ENCODE results near the gene QARS1. TPM values are rescaled to one million over a fixed set of nuclear protein-coding genes. Genes with fewer than 3 reads are reported as not detected.

Gene QARS1
- total RNA-seq, 1 experiment from 2014 or later, result 346 TPM

- Histone ChIP-seq H3K4me2 (ENCODE audit: low read length) (no peak overlapping the region), H3K27ac (ENCODE audit: low read depth, low read length) (no peak overlapping the region), H3K9ac (ENCODE audit: low read length) (no peak overlapping the region), H3K4me3 (replicated peaks in 1 of 2; ENCODE audit: low read depth in 1 of 2, low read length in 2 of 2) (no peak overlapping the region), H4K20me1 (ENCODE audit: insufficient read depth) (peaks cover 6% of the 10 kb centered on the region; the same call in 1 of the 2 replicates), H2AFZ (ENCODE audit: low read depth, low read length, poor library complexity, severe bottlenecking) (no peak overlapping the region), H3K4me1 (ENCODE audit: control insufficient read depth in 1 of 2, insufficient read depth in 2 of 2, low read length in 2 of 2) (no peaks in the 10 kb centered on the region), H3K79me2 (ENCODE audit: insufficient read depth, low read length) (peaks cover 93% of the 10 kb centered on the region), H3K36me3 (ENCODE audit: control insufficient read depth in 1 of 2, insufficient read depth in 2 of 2, low read length in 2 of 2) (peaks cover 40 to 47% of the 10 kb centered on the region in 2 experiments), H3K9me3 (ENCODE audit: control insufficient read depth in 1 of 2, insufficient read depth in 1 of 2, low read depth in 1 of 2, low read length in 2 of 2) (no peaks in the 10 kb centered on the region), H3K9me2 (ENCODE audit: insufficient read depth) (no peaks in the 10 kb centered on the region), H3K27me3 (ENCODE audit: insufficient read depth, low read length) (no peaks in the 10 kb centered on the region)
- no peak for ATAC-seq
- POLR2A ChIA-PET, result no interaction called here
- TF ChIP-seq JUND (IDR thresholded peaks at IDR 0.05) (no peak), TCF7L2 (IDR thresholded peaks at IDR 0.05; ENCODE audit: borderline replicate concordance, extremely low read depth, insufficient read depth, insufficient read length) (no peak), EZH2phosphoT487 (IDR thresholded peaks at IDR 0.05; ENCODE audit: borderline replicate concordance) (no peak), POLR2A (IDR thresholded peaks at IDR 0.05; ENCODE audit: borderline replicate concordance, extremely low read depth, insufficient read depth, insufficient read length) (no peak)
- BruUV-seq (replicated peaks), result no TSS peak
- intact Hi-C loops (cut with micrococcal nuclease), result no loop called here
- CTCF ChIA-PET, result no interaction called here
- DNase-seq (ENCODE audit: low read depth, low spot score), result no peak
- RAD21 ChIA-PET (ENCODE audit: low non-redundant PET in 1 of 2, low total read pairs in 2 of 2, uncharacterized antibody in 2 of 2, unreplicated experiment in 2 of 2), result no interaction called here
Measured at GRCh38 chr3:49076116-49076515, 28.4 kb downstream of the QARS1 start.

- ChIA-PET RAD21 (ENCODE audit: low non-redundant PET in 1 of 2, low total read pairs in 2 of 2, uncharacterized antibody in 2 of 2, unreplicated experiment in 2 of 2) (no interaction called here), POLR2A (no interaction called here)
- DNase-seq (ENCODE audit: low read depth, low spot score), result no peak
Measured at GRCh38 chr3:49058011-49058410, 46.5 kb downstream of the QARS1 start.

More at GRCh38 chr3:49058011-49058410, 46.5 kb downstream of the QARS1 start:
- TF ChIP-seq YY1 (IDR thresholded peaks at IDR 0.05; ENCODE audit: extremely low read depth, insufficient replicate concordance, low read depth, low read length) (no peak), ELF1 (IDR thresholded peaks at IDR 0.05; ENCODE audit: borderline replicate concordance, low read depth) (no peak)
- Histone ChIP-seq H3K4me2 (ENCODE audit: low read length) (no peak overlapping the region), H3K9me2 (ENCODE audit: insufficient read depth) (no peaks in the 10 kb centered on the region), H3K27ac (ENCODE audit: low read depth, low read length) (no peak overlapping the region), H3K79me2 (ENCODE audit: insufficient read depth, low read length) (peaks cover 49% of the 10 kb centered on the region), H2AFZ (ENCODE audit: low read depth, low read length, poor library complexity, severe bottlenecking) (no peak overlapping the region), H4K20me1 (ENCODE audit: insufficient read depth) (no peaks in the 10 kb centered on the region), H3K9ac (ENCODE audit: low read length) (no peak overlapping the region), H3K9me3 (ENCODE audit: control insufficient read depth in 1 of 2, insufficient read depth in 1 of 2, low read depth in 1 of 2, low read length in 2 of 2) (no peaks in the 10 kb centered on the region), H3K4me3 (replicated peaks in 1 of 2; ENCODE audit: low read depth in 1 of 2, low read length in 2 of 2) (no peak overlapping the region), H3K36me3 (ENCODE audit: control insufficient read depth in 1 of 2, insufficient read depth in 2 of 2, low read length in 2 of 2) (peaks cover 26 to 32% of the 10 kb centered on the region in 2 experiments; a peak in 3 of 4 replicates), H3K27me3 (ENCODE audit: insufficient read depth, low read length) (no peaks in the 10 kb centered on the region), H3K4me1 (ENCODE audit: control insufficient read depth in 1 of 2, insufficient read depth in 2 of 2, low read length in 2 of 2) (no peaks in the 10 kb centered on the region)
- no TSS peak for BruUV-seq (replicated peaks)
- intact Hi-C loops (cut with micrococcal nuclease), result no loop called here
- CTCF ChIA-PET, result no interaction called here
- no peak for ATAC-seq

Measured in HCT116 (cell line).